GM12878 (cell line): ENCODE results near the gene AFAP1. TPM values are rescaled to one million over a fixed set of nuclear protein-coding genes. Genes with fewer than 3 reads are reported as not detected.

ENCODE experiments used
- ATAC-seq: fragments of 200-7000 bp; cut with Tn5 transposase; 3 replicates; pipeline ENCODE4 v1.9.1; 2020; ENCODE audit warnings: mild to moderate bottlenecking, moderate library complexity
- BruUV-seq: library from RNA; stranded (reverse); fragments of 400-500 nt; replicated peaks from 2 replicates; lab custom pipeline; 2021; lab: Mats Ljungman, UMichigan
- CTCF ChIA-PET: fragments of 300-600 bp; sonication (Branson Sonifier 250); formaldehyde crosslinking; extraction: SDS; loops from one replicate; lab custom pipeline; 2021; ENCODE audit warnings: inconsistent platforms; lab: Yijun Ruan, JAX
- POLR2A ChIA-PET: fragments of 350-600 bp; formaldehyde crosslinking; extraction: SDS; loops from one replicate; lab custom pipeline; 2021; ENCODE audit warnings: inconsistent platforms; lab: Charles Lee
- RAD21 ChIA-PET: fragments of 300-600 bp; sonication (Branson Sonifier 250); formaldehyde crosslinking; loops from one replicate; lab custom pipeline; 2023; ENCODE audit warnings: antibody characterized with exemption; ENCODE audit not compliant: unreplicated experiment; lab: Charles Lee
- SMC1A ChIA-PET: fragments of 300-600 bp; sonication (Branson Sonifier 250); formaldehyde crosslinking; loops from one replicate; lab custom pipeline; 2023; ENCODE audit not compliant: unreplicated experiment, uncharacterized antibody; lab: Charles Lee
- DNase-seq: peaks from one replicate; pipeline ENCODE4 v3.0.0-alpha.2; 2011; ENCODE audit warnings: low read depth, low spot score
- FAIRE-seq: peaks from 3 replicates; lab custom pipeline; 2011; peaks lifted over from hg19 to GRCh38; lab: Jason Lieb, UNC
- H2AFZ ChIP-seq: 2 replicates; pipeline ENCODE4 v1.6.0; 2011; ENCODE audit warnings: low read depth, low read length, control low read depth; ENCODE audit not compliant: control insufficient read depth
- H3K27ac ChIP-seq: 2 replicates; pipeline ENCODE4 v1.5.1; 2011; ENCODE audit warnings: control low read depth; ENCODE audit not compliant: control insufficient read depth, insufficient read depth
- H3K27me3 ChIP-seq, 2 experiments: replicated peaks in 1 of 2; 2 replicates each; pipeline versions ENCODE4 v1.6.0 to v1.6.1; 2011; ENCODE audit warnings: low read length in 1 of 2; ENCODE audit not compliant: control insufficient read depth in 2 of 2, insufficient read depth in 2 of 2
- H3K36me3 ChIP-seq, 2 experiments: 2 replicates each; pipeline ENCODE4 v1.5.1; 2011; ENCODE audit warnings: low read length in 1 of 2; ENCODE audit not compliant: control insufficient read depth in 2 of 2, insufficient read depth in 2 of 2
- H3K4me1 ChIP-seq: 2 replicates; pipeline ENCODE4 v1.6.1; 2011; ENCODE audit warnings: mild to moderate bottlenecking, low read length, moderate library complexity, mixed read lengths; ENCODE audit not compliant: control insufficient read depth, insufficient read depth
- H3K4me2 ChIP-seq: 2 replicates; pipeline ENCODE4 v1.6.0; 2011; ENCODE audit warnings: control low read depth; ENCODE audit not compliant: control insufficient read depth, insufficient read depth
- H3K4me3 ChIP-seq: fragments of 200-600 bp; sonication (generic); 2 replicates; pipeline ENCODE4 v1.5.1; 2016
- H3K79me2 ChIP-seq: 2 replicates; pipeline ENCODE4 v1.6.0; 2011; ENCODE audit warnings: low read length; ENCODE audit not compliant: control insufficient read depth, insufficient read depth
- H3K9ac ChIP-seq: 2 replicates; pipeline ENCODE4 v1.8.0; 2011; ENCODE audit warnings: low read length, control low read depth, mixed read lengths; ENCODE audit not compliant: control insufficient read depth, insufficient read depth
- H3K9me3 ChIP-seq: replicated peaks from 3 replicates; pipeline ENCODE4 v1.5.1; 2011; ENCODE audit warnings: mild to moderate bottlenecking, low read length; ENCODE audit not compliant: control insufficient read depth, insufficient read depth
- H4K20me1 ChIP-seq: 2 replicates; pipeline ENCODE4 v1.6.0; 2011; ENCODE audit not compliant: control insufficient read depth, insufficient read depth
- BRCA1 ChIP-seq: IDR thresholded peaks from 2 replicates; pipeline ENCODE4 v1.6.1; 2011; ENCODE audit warnings: low read depth, low read length, improper control_type of control experiment
- CTCF ChIP-seq, 3 experiments: IDR thresholded peaks in 2 of 3; conservative IDR thresholded peaks in 1 of 3; 2 replicates each; pipeline ENCODE4 v1.5.1; 2011; ENCODE audit warnings: low read depth in 3 of 3, low read length in 3 of 3, mild to moderate bottlenecking in 3 of 3, control low read depth in 2 of 3, moderate library complexity in 2 of 3, inconsistent platforms in 1 of 3, mixed read lengths in 1 of 3; ENCODE audit not compliant: control insufficient read depth in 2 of 3, insufficient read depth in 1 of 3; ENCODE audit errors: extremely low read depth in 1 of 3
- IRF3 ChIP-seq: fragments of 450-650 bp; IDR thresholded peaks from 2 replicates; pipeline ENCODE4 v1.6.1; 2014; ENCODE audit warnings: mild to moderate bottlenecking
- NRF1 ChIP-seq: conservative IDR thresholded peaks from 2 replicates; pipeline ENCODE4 v1.6.1; 2011; ENCODE audit warnings: mild to moderate bottlenecking, low read depth, low read length, improper control_type of control experiment
- PKNOX1 ChIP-seq: fragments of 450-650 bp; IDR thresholded peaks from 2 replicates; pipeline ENCODE4 v1.6.1; 2016; ENCODE audit warnings: mild to moderate bottlenecking
- SMARCA5 ChIP-seq: fragments of 450-650 bp; IDR thresholded peaks from 2 replicates; pipeline ENCODE4 v1.6.1; 2017; ENCODE audit warnings: mild to moderate bottlenecking
- WRNIP1 ChIP-seq: IDR thresholded peaks from 2 replicates; pipeline ENCODE4 v1.6.1; 2011; ENCODE audit warnings: low read depth, low read length, improper control_type of control experiment, borderline replicate concordance
- WGBS: methylation state at CpG from one replicate; pipeline ENCODE4 v1.1.6; 2016; ENCODE audit warnings: low lambda C conversion rate; ENCODE audit not compliant: insufficient replicate concordance, insufficient coverage; ENCODE audit errors: missing lambda C conversion rate; 5-methylcytosine and 5-hydroxymethylcytosine counted together
- in situ Hi-C: fragments of 300-500 bp; cut with MboI; formaldehyde crosslinking; loops from 9 replicates; pipeline ENCODE4 v1.14.3; 2018; ENCODE audit warnings: mixed read lengths
- intact Hi-C: fragments of 100-400 bp; cut with micrococcal nuclease; formaldehyde crosslinking; loops from one replicate; pipeline ENCODE4 v1.14.2; 2022; ENCODE audit not compliant: unreplicated experiment
- polyA plus RNA-seq, 11 experiments: library from polyadenylated mRNA; depleted of rRNA in 4 of 11; unstranded in 6 of 11; stranded (reverse) in 5 of 11; fragments of >200 nt; fragmentation: Nextera tagmentation in 4 of 11; fragmentation: Illumina TruSeq in 1 of 11; extraction: Ambion mirVana in 4 of 11; extraction: Trizol in 1 of 11; gene quantifications; 1 replicate in 1 of 11; 2 replicates in 10 of 11; pipeline versions ENCODE4 v1.2.1 to v1.2.3, GENCODE V29; 2011 to 2016; ENCODE audit warnings: inconsistent platforms in 2 of 11, missing spikeins in 2 of 11, low read depth in 1 of 11
- total RNA-seq, 4 experiments: library from RNA; depleted of rRNA in 3 of 4; stranded (reverse); fragments of >200 nt in 3 of 4; fragmentation: Illumina TruSeq in 1 of 4; extraction: Trizol in 1 of 4; gene quantifications; 2 replicates each; pipeline versions ENCODE4 v1.2.1 to v1.2.3, GENCODE V29; 2013 to 2021

Gene AFAP1
- total and polyA plus RNA-seq, 10 of the 15 experiments (the other 5 are each of a cell fraction or from before 2014, with no cell fraction given): 0.02 to 0.23 (median 0.09) TPM; not detected in 1

DNA sequence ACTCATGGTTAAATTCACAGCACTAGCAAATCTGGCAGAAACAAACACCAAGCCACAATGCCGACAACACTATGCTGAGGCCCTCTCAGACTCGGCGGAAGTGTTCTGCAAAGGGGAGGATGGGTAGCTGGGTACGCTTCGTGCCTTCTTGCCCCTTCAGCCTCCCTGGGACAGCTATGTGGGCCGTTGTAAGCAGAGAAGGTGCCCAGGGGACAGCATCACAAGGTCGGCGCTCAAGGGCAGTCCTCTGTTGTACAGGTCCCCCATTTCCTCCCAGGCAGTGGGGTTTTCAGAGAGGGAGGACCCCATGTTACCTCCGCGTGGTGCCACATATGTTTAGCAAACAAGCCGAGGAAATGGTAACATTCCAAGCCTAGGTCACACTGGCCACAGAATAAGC, 173.6 kb downstream of the AFAP1 start:
- in situ Hi-C loops (loop anchor here (5.0 kb wide), 1 partner anchor 36 kb away; no protein-coding TSS in a partner anchor), intact Hi-C loops (no loop called here)
- Histone ChIP-seq H3K27me3 (peaks cover 0 to 5% of the 10 kb centered on the region in 2 experiments; a peak in 2 of 4 replicates), H2AFZ (no peak overlapping the region), H3K4me2 (no peak overlapping the region), H3K9me3 (no peaks in the 10 kb centered on the region), H3K36me3 (no peaks in the 10 kb centered on the region), H3K4me1 (peaks cover 11% of the 10 kb centered on the region), H3K79me2 (no peaks in the 10 kb centered on the region), H3K27ac (no peak overlapping the region), H3K9ac (no peak overlapping the region), H4K20me1 (no peaks in the 10 kb centered on the region), H3K4me3 (no peak overlapping the region)
- CTCF ChIA-PET: interaction anchor here (1.1 kb wide), 1 partner anchor 36 kb away, joined by 3 read pairs; no protein-coding TSS in a partner anchor
- FAIRE-seq: no peak
- WGBS: 70% methylated on average over 11 of the region's 11 CpGs
- ATAC-seq: no peak
- DNase-seq: no peak
- SMC1A ChIA-PET: no interaction called here
- TF ChIP-seq NRF1: no peak
- no peak for TF ChIP-seq WRNIP1
- TF ChIP-seq IRF3: no peak
- TF ChIP-seq SMARCA5: no peak
- TF ChIP-seq CTCF (IDR thresholded peaks at IDR 0.05 in 2 of 3, conservative IDR thresholded peaks at IDR 0.05 in 1 of 3; ENCODE audit: control insufficient read depth in 2 of 3, extremely low read depth in 1 of 3, insufficient read depth in 1 of 3, low read depth in 3 of 3, low read length in 3 of 3): no peak
- TF ChIP-seq PKNOX1: no peak
- TF ChIP-seq BRCA1: no peak
- RAD21 ChIA-PET: no interaction called here
- no TSS peak for BruUV-seq
- POLR2A ChIA-PET: no interaction called here
